GM19240 (cell line): ENCODE measurements around the gene FTO.

ENCODE experiments used
- DNase-seq: peaks from one replicate; pipeline ENCODE4 v3.0.0; 2011; ENCODE audit warnings: low spot score; ENCODE audit not compliant: insufficient read length

FTO gene

DNA sequence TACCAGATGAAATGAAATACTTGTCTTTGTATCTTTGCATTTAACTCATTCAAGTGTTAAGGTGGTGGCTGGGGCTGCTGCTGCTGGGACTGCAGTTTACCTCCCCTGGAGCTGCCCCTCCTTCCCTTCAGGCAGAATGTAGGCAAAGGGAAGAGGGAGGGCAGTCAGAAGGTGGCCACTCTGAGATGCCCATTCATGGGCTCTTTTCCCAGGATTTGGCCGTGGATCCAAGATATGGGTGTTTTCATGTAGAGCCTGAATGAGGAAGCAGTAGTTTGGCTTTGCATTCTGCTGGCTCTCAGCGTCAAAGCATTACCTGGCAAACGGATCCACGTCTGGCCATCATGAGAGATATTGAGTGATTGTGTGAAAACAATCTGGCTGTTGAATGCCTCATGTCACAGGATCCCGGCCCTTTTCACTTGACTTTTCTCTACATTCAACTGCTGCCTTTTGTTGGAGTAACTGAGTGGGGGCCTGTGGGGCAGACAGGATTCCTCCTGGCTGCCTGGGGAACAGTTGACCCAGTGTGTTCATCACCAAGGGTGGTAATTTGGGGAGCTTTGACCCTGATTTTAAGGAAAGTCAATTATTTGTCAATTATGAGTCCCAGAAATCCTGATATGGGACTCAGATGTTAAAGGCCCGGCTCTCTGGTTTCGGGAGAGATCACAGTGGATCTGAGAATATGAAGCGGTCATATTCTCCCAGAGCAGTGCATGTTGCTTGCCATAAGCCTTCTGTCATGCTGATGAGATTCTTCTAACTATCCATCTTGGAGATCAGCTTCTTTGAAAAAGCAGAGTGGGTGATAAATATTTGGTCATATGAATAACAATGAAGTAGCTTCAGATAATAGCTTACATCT is 345.9 kb downstream of the FTO start:
- no peak for DNase-seq

GRCh38 chr16:54050459-54051210 is 346.7 kb downstream of the FTO start:
- no peak for DNase-seq

- DNase-seq: no peak
These were observed 347.9 kb downstream of the FTO start for GRCh38 chr16:54051821-54052220.

- no peak for DNase-seq
These were observed 348.3 kb downstream of the FTO start for GRCh38 chr16:54052271-54052670.

DNA sequence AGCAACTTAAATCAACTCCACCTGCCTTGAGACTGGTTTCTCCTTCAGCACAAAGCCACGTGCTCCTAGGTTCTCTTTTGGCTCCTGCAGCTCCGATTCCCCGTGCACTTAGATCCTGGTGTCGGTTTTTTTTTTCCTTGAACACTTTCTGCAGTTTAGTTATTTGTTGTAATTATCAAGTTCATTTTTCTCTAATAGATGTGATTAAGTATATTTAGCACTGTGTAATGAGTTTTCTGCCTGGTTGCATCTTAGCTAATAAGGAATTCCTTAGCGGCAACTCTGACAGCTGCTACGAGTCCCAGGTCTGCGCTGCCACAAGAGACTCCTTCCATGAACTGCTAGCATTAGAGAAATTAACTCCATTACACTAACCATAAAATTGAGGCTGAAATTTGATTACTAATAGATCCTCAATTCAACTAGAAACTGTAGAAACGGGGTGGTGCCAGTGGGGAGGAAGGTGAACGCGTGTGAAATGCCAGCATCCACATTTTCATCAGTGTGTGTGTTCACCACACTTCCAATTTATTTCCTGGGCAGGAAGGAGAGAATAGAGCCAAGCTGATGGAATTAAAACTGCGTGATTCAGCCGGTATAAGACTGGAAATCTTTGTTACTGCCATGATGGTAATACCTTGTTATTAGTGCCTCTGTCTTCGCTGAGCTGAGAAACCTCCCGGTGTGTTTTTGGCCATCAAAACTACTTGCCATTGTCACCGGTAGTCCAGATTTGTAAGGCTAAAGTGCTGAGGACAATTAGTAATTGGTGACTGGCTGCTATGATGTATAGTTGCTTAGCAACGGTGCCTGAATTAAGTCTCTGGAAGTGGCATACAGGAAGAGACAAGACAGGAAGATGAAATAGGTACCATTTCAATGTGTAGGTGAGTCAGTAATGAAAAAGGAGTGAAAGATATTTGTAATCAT is 350.2 kb downstream of the FTO start:
- no peak for DNase-seq

DNA sequence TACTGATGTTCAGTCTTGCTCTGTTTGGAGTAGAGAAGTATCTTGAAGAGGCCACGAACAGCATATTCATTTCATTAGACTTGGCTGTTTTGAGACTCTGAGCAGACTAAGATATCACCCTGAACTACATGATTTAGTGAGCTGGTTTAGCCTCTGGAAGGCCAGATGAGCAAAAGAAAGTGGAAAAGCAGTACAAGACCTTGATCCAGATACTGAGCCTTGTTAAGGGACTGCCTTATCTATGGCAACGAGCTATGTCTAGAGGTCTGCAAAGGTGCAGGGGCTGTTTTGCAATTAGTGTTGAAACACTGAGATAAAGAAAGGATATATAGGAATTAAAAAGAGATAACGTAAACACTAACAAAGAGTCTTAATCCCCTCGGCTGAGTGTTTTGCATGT is 351.2 kb downstream of the FTO start:
- DNase-seq: no peak

GRCh38 chr16:54055864-54056263 is 351.9 kb downstream of the FTO start:
- DNase-seq: no peak

GRCh38 chr16:54056921-54057320 is 353.0 kb downstream of the FTO start:
- no peak for DNase-seq

DNA sequence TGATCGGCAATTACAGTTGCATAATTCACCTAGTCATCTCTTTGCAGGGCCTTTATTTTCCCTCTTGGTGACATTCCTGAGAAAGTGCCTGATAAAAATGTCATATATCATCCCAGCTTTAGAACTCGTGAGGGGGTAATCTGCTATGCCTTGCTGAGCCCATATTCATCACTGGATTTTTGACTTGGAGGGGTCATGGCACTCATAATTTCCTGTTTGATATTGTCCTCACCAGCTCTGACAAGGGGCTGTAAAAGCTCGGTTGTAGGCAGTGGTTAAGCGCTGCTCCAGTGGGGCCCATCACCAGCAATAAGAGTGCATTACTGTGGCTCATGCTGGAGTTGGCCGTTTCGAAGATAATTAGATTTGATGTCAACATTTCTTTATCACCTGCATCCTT is 355.4 kb downstream of the FTO start:
- no peak for DNase-seq

DNA sequence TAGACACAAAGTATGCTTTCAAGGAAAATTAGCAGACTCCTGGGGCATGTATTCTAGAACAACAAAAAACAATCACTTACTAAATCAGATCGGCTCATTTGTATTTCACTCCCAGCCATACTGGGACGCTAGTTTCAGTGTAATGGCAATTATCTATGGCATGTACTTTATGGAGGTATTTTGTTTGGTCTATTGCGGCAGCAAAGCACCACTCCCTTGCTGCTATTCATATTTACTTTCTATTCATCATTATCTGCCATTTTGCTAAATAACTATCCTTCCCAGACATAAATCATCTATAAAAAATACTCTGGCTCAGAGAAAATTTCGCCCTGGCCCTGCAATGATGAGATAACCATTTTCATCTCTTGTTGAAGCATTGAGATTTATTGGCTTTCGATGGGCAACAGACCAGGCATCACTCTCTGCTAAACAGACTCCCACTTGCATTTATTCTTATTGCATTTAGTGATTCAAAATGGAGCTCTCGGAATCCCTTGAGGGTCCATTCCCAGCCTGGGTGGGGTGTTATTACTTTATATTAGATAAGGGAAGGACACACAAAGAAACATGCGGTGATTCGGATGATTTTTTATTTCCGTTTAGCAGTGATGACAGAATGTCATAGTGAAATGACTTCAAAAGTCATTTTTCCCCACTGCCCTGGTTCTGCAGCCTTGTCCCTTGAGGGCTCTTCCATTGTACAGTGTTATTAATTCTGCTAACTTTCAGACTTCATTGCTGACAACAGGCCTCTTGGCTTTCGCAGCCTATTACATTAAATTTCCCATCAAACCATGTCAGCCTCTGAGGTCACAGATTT is 356.9 kb downstream of the FTO start:
- no peak for DNase-seq

DNA sequence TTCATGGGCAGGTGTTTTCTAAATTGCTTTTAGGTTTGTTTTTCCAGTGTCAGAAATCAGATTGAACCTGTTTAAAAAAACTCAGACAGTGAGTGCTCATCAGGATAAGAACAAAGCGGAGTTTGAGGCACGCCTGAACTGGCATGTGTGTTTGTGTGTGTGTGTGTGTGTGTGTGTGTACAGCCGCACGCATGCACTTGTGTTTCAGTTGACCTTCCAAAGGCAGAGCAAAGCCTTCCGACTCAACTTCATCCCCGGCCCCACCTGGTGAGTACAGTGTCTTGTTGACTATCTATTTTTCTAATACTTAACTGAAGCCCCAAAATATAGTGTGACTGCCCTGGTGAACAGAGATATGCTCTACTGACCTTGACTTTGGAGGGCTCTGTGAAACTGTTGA is 357.5 kb downstream of the FTO start:
- no peak for DNase-seq

GRCh38 chr16:54062361-54063278 is 358.7 kb downstream of the FTO start:
- no peak for DNase-seq

- DNase-seq: no peak
These were observed 359.4 kb downstream of the FTO start for GRCh38 chr16:54063279-54063773.

DNA sequence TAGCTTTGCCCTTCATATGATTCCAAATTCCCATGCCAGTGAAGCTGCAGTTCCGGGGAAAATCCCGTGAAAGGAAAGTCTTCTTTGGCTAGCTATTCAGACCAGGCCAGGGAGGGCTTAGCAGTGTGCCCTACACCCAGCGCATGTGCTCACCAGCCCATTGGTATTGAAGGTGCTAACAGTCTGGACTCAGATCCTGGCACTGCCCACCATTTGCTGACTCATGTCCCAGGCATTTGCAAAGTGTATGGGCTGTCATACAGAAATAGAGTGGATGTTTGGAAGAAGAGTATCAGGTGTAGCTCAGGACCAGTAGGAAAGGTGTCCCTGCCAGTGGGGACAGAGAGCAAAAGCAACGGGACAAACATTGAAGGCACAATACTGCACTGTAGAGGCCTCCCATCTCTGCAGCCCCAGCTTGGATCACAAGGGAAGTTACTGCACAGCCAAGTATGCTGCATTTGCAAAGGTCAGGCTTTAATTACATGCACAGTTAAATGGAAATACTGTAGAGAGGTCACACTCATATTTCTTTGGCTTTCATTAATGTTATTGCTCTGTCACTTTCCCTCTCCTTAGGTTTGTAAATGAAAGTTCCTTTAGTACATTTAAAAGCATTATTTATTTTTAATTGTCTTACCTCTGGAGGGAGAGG is 362.6 kb downstream of the FTO start:
- no peak for DNase-seq

GRCh38 chr16:54067322-54068065 is 363.5 kb downstream of the FTO start:
- no peak for DNase-seq

DNA sequence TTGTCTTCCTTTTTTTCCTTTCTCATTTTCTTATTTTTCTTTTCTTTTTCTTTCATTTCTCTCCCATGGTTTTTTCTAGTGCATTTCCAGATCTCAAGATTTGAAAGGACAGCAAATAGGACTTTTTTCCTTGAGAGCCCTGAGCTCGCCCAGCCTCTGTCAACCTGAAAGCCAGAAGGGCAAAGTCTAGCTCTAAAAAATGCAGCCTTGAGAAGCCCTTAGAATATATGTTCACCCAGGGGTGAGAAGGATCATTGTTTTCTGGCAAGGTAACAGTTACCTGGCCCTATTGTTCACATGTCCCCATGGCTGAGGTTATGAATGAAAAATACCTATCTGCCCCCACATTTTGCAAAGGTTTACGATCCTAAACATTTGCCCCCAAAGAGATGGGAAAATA is 364.3 kb downstream of the FTO start:
- no peak for DNase-seq

DNA sequence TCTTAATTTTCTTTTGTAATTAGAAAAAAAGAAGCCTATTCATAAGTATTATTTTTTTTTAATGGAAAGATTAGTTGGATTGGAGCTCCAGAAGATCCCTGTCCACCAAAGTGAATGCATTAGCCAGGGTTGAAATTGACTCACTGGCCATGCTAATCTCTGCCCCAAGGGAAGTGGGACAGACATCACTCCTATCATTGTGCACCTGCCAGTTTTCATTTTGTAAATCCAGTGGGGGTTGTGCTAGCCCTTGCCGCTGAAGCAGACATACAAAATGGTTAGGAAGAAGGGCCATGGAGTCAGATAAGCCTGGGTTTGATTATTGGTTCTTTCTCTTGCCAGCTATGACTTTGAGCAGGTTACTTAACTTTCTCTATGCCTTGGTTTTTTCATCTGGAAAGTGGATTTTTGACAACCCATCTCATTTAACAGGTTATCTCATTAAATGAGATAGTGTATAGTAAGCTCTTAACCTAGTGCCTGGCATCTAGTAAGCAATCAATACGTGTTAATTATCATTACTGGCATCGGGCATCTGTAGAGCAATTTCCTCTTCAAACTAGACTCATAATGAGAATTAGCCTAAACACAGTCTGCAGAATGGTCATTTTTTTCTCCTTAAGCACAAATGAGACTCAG is 365.8 kb downstream of the FTO start:
- DNase-seq: no peak
